Stimulated activated CD4-positive, alpha-beta T cell treated with anti-CD3 and anti-CD28 coated beads, Interleukin-4, amount 100 ng/mL, for 48 hours (primary cell): ENCODE data around the gene CCDC142.
"Not testable (repeated sequence)": the region's sequence is repeated elsewhere in the genome, so short reads cannot be mapped to it uniquely, and the experiment has no call there.

Experiments used
- DNase-seq, 2 donors: peaks; one replicate each; pipeline ENCODE4 v3.0.0-alpha.2; 2020; ENCODE audit warnings: low read depth in 2 of 2

CCDC142 gene

DNA sequence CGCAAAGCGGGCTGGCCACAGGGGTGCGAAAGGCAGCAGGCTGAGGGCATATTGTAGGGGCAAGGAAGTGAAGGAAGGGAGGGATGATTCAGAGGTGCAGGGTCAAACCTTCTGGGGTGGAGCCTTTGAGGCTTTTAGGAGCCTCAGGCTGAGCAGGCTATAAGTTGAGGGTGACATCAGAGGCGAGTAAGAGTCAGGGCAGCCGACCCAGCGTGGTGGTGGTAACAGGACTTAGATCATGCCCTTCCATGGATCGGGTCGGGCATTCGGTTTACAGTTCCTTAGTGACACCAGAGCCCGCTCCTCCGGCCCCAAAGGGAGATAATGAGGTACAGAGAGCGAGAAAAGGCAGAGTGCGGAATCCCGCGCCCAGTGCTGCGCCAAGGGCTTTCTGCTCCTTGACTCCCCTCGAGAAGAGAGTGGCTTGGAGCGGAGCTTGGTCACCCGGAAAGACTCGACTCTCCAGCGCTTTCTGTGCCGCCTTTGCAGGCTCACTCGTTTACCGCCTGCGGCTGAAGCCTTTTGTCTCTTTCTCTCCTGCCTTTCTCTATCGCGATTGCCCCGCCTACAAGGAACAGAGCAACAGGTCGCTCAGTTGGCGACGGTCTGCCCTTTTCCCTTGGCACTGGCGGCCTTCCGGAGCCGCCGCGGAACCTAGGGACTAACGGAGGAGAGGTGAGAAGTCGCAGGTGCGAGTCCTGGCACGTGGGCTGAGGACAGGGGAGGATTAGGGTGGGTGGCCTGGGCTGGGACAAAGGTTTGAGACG, 15.9 kb upstream of the CCDC142 start:
- DNase-seq: no peak

DNA sequence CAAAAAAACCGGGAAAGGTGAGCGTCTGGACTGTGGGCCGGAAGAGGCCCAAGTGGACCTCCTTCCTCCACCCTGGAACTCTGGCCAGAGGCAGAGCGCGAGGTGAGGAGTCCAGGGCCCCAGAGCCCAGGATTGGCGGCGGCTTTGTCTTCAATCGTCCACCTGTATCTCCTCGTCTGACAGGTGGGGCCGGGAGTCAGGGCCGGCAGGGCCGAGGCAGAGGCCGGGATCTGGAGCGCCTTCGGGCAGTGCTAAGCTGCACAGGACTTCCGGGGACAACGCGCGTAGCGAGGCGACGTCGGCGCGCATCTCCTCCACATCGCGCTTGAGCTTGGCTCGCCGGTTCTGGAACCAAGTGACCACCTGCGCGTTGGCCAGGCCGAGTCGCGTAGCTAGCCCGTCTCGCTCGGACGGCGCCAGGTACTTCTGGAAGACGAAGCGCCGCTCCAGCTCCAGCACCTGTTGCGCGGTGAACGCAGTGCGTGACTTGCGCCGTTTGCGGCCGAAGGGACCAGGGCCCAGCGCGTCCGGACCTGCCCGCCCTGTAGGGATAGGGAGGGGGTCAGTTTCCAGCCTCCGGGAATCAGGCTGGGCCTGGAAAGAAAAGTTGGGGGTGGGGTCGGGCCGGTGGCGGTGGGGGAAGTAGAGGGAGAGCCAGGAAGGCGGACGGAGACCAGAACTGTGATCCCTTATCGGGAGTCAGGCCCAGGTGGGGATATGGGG, 15.1 kb upstream of the CCDC142 start:
- peak in 1 of 2 donors; percentile 17 for DNase-seq

DNA sequence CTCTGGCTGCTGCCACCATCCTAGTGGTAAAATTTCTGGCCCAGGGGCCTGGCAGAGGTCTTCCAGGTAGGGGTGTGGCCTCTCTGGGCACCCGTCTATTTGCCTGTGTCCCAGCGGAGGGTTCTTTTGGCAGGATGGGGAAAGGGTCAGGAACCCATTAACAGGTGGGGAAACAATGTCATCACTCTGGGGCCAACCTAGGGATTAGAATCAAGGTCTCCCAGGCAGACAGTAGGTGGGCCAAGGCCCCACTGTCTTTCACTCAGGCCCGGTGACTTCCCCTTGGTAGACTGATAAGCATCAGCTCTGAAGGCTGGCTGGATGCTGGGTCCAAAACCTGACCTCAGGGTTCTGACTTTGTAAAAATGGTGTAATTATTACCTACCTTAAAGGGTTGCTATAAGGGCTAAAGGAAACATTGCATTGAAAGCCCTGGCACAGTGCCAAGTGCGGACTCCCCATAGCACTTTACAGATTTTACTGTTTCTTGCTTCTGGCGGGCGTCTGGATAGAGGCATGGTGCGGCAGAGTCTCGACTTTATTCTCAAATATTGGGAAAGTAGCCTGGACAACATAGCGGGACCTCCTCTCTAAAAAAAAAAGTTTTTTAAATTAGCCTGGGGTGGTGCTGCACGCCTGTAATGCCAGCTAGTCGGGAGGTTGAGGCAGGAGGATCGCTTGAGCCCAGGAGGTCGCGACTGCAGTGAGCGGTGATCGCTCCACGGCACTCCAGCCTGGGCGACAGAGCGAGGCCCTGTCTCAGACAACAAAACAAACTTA, 14.4 kb upstream of the CCDC142 start:
- no peak for DNase-seq

DNA sequence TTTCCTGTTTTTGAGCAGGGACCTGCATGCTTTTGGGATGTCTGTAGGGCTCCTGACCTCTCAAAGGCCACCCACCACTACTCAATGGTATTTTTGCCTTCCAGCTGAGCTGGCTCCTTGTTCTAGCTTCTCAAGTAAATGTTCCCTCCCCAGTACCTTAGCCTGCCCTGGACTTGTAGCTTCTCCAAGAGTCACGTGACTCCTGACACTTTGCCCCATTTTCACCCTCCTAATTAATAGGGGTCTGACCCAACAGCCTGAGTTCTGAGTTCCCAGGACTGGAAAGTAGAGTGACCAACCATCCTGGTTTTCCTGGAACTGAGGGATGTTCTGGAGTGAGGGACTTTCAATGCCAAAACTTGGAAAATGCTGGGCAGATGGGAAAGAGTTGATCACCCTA, 12.6 kb upstream of the CCDC142 start:
- DNase-seq: no peak

DNA sequence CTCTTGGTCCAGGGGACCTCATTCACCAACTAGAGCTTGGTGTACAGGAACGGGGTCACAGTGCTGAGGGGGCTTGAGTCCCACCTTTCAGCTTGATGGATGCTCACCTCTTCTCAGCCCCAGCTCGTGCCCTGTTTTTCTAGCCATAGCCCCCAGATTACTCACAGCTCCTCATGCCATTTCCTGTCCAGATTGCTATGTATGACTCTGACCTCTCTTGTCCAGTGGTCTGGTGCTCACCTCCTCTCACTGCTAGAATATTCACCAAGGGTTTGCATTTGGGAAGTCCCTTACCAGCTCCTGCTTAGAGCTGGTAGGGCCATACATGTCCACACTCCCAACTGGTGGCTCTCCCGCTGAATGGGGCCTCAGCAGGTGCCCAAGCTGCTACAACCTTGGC, 10.7 kb upstream of the CCDC142 start:
- DNase-seq: no peak

DNA sequence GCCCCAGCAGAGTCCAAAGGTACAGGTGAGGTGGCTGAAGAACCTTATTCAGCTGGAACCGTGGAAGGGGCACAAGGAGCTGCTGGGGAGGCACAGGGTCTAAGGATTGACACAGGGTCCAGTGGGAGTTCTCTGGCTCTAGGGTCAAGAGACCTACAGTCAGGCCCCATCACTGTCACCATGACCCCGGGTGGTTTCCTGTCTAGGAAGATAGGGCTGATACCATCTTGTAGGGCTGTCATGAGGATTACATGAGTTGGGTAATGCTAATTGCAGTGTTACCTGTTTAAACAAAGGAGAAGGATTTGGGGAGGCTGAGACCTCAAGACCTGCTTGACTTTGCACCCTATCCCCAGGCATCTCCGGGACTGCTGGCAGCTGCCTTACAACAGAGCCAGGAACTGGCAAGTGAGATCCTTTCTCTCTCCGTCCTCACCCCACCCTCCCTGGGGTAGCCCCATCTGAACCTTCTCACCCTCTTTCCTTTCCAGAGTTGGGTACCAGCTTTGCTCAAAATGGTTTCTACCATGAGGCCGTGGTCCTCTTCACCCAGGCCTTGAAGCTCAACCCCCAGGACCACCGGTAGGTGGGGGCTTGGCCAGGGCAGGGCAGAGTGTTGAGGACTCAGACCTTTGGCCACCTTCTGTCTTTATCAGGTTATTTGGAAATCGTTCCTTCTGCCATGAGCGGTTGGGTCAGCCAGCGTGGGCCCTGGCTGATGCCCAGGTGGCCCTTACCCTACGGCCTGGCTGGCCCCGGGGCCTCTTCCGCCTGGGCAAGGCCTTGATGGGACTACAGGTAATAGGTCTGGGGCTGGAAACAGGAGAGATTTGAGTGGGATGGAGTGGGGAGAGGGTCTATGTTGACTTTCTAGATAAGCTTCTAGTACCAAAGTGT, 9.1 kb upstream of the CCDC142 start:
- no peak for DNase-seq

DNA sequence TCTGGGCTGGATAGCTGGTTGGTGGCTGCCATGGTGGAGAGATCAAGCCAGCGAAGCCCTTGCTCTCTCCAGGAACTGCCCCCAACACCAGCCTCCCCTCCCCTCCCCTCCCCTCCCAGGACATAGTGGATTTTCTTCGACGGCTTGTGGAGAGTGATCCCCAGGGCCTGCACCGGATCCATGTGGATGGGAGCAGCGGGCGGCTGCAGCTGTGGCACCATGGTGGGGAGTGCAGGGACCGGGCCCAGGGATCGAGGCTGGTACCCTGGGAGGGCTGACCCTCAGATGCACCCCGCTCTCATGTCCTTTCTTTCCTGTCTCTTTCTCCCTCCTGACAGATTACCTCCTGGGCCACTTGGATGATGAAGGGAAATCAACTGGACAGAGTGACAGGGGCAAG, 7.1 kb upstream of the CCDC142 start:
- no peak for DNase-seq

DNA sequence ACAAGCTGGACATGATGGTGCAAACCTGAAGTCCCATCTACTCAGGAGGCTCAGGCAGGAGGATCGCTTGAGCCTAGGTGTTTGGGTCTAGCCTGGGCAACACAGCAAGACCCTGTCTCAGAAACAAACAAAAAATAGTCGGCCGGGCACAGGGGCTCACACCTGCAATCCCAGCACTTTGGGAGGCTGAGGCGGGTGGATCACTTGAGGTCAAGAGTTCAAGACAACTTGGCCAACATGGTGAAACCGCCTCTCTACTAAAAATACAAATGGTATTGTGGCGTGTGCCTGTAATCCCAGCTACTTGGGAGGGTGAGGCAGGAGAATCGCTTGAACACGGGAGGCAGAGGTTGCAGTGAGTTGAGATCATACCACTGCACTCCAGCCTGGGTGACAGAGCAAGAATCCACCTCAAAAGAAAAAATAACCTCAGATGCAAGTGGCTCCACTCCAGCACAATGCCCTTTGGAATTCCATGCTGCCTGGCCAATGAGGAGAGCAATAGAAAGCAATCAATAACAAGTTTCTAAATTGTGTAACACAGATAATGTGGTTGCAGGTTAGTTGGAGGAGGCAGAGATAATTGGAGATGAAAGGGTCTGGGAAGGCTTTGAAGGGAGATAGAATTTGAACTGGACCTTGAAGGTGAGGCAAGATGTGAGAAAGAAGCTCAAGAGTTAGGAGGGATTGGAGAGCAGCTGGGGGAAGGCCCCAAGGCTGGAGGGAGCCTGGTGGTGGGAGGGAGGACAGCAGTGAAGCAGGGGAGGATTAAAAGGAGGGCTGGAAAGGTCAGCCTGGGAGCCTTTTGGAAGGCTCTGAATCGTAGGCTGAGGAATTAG, 6.1 kb upstream of the CCDC142 start:
- no peak for DNase-seq

DNA sequence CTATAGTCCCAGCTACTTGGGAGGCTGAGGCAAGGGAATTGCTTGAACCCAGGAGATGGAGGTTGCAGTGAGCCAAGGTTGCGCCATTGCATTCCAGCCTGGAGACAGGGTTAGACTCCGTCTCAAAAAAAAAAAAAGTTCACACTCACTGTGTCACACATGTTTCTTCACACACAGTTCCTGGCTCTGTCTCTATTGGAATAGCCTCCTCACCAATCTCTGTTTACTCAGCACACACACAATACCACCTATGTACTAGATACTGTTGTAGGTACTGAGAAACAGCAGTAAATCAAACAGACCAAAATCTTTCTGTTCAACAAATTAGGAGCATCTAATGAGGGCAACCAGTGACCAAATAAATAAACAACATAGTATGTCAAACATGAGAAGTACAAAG, 3.3 kb upstream of the CCDC142 start:
- no peak for DNase-seq

DNA sequence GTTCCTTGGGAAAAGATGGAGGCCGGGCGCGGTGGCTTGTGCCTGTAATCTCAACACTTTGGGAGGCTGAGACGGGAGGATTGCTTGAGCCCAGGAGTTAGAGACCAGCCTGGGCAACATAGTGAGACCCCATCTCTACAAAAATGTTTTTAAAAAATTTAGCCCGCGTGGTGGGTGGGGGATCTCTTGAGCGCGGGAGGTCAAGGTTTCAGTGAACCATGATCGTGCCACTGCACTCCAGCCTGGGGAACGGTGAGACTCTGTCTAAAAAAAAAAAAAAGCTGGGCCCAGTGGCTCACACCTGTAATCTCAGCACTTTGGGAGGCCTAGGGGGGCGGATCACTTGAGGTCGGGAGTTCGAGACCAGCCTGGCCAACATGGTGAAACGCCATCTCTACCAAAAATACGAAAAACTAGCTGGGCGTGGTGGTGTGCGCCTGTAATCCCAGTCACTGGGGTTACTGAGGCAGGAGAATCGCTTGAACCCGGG, 922 bp upstream of the CCDC142 start:
- not testable (repeated sequence) for DNase-seq

DNA sequence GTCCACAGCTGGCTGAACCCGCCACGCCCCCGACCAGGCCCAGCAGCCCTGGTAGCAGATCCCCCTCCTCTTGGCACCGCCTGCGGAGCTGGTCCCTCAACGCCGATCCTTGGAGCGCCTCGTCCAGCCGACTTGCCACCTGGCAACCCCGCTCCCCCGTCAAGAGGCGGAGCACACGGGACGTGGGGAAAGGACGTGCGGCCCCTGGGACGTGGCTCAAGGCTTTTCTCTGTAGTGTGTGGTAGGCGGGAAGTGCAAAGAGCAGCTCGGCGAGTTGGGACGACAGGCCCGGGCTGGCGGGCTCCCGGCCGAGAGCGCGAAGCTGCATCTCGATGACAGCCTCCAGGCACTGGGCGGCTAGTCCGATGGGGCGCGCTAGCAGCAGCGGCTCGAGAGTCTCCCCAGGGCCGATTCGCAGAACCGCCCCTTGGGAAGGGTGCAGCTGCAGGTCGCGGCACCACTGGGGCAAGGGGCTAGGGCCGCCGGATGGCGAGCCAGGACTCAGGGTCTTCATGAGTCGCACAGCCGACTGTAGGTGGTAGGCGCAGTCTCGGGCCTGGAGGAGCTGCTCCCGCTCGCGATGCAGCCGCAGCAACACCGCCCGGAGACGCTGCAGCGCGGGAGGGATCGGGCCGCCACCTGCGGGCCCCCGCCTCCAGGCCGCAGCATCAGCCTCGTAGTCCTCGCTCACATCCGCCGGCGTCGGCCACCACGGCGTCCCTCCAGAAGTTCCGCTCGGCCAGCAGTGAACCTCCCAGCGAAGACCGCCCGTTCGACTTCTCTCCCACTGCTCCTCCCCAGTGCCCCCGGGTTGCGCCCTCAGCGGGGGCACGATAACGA, 617 bp downstream of the CCDC142 start:
- peak in 1 of 2 donors; percentile 44 for DNase-seq

DNA sequence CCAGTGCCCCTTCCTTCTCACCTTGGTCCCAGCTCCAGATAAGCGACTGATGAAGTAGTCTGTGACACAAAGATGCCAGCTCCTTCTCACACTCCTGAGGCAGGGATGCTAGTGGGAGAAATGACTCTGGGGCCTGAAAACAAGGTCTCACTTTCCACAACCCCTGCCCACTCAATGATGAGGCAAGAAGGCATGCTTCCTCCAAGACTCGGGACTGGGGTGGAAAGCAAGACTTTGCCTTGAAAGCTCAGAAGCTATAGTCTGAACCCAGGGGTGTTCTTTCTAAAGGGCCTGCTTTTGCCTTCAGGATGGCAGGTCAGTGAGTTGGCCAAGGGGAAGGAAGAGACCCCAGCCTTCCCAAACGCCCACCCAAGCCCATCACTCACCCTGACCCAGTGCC, 1.4 kb downstream of the CCDC142 start:
- no peak for DNase-seq

DNA sequence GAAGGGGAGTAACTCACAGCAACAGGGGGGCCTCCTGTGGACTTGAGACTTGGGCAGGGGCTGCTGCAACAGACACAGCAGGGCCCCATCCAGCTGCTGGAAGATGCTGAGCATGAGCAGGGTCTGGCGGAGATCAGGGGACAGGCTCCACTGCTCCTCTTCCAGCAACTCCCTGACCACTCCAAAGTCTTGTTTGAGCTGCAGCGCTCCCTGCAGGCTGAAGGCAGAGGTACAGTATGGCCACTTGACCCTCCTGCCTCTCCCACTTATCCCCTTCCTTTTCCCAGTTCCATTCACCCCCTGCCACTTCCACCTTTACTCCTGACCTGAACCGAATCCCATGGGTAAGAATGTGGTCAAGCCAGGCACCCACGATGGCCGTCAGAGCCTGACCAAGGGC, 7.9 kb downstream of the CCDC142 start:
- DNase-seq: no peak

DNA sequence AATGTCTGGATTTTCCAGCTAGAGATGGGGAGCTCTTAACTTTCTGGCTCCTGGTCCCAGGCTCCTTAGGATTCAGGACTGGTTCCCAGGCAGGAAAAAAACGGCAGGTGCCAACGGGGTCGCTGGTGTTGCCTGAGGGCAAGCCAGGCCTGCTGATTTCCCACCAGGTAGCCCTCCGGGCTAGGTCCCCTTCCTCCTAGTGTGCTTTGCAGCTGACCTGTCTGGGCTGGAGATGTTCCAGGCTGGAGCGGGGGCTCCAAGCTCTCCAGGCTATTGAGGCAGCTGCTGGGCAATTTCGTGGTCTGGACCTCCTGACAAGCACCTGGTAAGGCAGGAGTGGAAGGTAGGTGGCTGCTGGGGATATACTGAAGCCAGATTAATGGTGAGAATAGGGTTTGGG, 8.3 kb downstream of the CCDC142 start:
- DNase-seq: no peak

DNA sequence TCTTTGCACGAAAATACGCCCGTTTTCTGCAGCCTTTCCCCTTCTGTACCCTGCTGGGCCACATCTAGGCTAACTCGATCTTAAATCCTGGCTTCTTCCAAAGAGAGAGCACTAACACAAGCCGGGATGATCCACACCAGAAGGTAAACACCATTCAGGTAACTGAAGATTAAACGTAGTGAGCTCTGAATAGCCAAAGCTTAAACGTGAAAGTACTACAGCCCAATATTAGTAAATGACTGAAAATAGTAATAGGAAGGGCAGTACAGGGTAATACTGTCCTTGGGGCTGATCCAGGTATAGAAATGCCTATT, 9.9 kb downstream of the CCDC142 start:
- no peak for DNase-seq

DNA sequence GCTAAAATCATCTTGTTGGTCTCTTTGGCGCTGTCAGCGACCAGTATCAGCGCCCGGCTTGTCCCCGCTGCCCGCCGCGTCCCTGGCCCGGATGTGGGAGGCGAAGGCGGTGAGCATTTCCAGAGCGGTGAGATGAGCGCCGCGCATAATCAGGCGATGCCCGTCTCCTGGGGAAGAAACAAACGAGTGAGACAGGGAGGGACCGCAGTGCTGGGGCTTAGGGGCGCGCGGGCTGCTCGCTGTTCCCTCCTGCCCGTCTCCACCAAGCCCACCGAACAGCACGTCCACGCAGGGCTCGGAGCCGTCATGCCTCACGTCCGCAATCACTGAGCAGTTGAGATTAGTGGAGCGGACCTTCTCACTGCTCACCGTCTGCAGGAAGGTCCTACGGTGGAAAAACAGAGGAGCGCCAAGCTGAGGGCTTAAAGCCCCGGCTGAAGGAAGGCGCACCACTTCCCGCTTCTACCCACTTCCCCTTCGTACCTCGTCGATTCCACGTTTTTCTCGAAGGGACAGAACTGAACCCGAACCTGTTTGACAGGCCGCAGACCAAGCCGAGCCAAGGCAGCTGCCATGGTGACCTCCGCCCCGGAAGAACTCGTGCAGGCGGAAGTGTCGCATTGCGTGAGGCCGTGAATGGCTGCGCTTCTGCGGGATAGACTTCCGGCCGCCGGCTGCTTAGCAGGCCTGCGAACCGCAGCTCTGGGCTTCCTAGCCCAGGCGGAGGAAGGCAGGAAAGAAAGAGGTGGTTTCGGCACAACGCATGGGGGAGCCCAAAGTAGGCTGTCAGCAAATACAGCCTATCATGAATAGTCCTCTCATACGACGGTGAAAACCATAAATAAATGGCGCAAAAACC, 10.5 kb downstream of the CCDC142 start, which contains the start of gene MRPL53:
Gene MRPL53, minus strand, starts transcription at position 595 of the 859 bp plus-strand sequence. Its CDS starts 20 bp downstream, at position 575.
- peak; percentile 95 to 96 for DNase-seq

DNA sequence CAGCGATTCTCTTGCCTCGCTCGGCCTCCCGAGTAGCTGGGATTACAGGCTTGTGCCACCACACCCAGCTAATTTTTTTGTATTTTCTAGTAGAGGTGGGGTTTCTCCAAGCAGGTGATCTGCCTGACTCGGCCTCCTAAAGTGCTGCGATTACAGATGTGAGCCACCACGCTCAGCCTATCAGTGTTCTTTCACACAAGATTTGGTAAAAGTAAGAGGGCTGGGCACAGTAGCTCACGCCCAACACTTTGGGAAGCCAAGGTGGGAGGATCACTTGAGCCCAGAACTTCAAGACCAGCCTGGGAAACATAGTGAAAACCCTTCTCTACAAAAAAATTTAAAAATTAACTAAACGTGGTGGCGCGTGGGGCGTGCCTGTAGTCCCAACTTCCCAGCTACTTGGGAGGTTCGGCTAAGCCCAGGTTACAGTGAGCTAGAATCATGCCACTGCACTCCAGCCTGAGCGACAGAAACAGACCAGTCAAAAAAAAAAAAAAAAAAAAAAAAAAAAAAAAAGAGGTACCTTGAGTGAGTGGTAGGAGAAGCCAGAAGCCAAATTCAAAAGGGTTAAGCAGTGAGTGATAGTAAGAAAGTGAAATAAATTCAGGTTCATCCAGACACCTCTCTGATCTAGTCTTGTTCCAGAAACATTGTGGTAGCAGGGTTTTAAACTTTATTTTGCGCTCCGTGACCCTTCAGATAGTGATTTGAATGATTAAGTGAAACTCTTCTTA, 11.3 kb downstream of the CCDC142 start:
- DNase-seq: no peak

DNA sequence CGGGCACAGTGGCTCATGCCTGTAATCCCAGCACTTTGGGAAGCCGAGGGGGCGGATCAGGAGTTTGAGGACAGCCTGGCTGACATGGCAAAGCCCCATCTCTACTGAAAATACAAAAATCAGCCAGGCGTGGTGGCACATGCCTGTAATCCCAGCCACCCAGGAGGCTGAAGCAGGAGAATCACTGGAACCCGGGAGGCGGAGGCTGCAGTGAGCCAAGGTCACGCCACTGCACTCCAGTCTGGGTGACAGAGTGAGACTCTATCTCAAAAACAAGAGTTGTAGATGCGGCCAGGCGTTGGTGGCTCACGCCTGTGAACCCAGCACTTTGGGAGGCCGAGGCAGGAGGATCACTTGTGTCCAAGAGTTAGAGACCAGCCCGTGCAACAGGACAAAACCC, 12.1 kb downstream of the CCDC142 start:
- not testable (repeated sequence) for DNase-seq
